B cell (primary cell): Measurements from ENCODE around the gene ANKRD13C.

Experiments
- CTCF ChIP-seq: fragments of 200-600 bp; IDR thresholded peaks from one replicate; pipeline ENCODE4 v1.8.0; 2022; ENCODE audit warnings: antibody characterized with exemption, mild to moderate bottlenecking
- EZH2 ChIP-seq: IDR thresholded peaks from 2 replicates; pipeline ENCODE4 v1.6.1; 2012; ENCODE audit warnings: borderline replicate concordance, low read depth, mild to moderate bottlenecking, moderate library complexity, low read length; ENCODE audit not compliant: insufficient read depth, poor library complexity, severe bottlenecking

DNA sequence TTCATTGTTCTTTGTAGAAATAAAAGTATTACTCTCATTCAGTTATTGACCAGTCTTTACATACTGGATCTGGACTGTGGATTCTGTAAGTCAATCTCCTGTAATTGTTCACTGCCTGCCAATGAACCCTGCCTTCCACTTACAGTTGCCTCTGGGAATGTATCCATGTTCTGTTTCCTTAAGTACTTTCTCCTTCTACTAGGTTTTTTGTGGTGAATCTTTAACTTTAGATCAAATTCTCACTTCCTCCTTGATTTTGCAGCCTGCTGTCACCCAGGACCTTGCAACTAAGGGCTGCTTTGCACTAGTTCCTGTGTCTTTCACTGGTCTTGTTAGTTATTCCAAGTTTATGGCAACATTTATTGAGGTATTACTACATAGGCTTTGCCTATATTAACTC, 28.2 kb upstream of the ANKRD13C start:
- TF ChIP-seq EZH2 (no peak), CTCF (no peak)
